Gastroesophageal sphincter (tissue), 4 donors: ENCODE results near the gene SLC27A2. TPM values are rescaled to one million over a fixed set of nuclear protein-coding genes. Genes with fewer than 3 reads are reported as not detected.
"Not testable (repeated sequence)": the region's sequence is repeated elsewhere in the genome, so short reads cannot be mapped to it uniquely, and the experiment has no call there.

ENCODE experiments used
- ATAC-seq: fragments of 150-250 bp; one replicate; pipeline ENCODE4 v1.9.1; 2016; ENCODE audit warnings: mild to moderate bottlenecking, moderate library complexity
- H3K27ac ChIP-seq, 4 donors: fragments of 200-600 bp; sonication (generic) in 3 of 4; 1 replicate in 3 of 4; 2 replicates in 1 of 4; pipeline ENCODE4 v1.5.1; 2016 to 2019
- H3K27me3 ChIP-seq: fragments of 200-600 bp; sonication (generic); one replicate; pipeline ENCODE4 v1.5.1; 2019
- H3K36me3 ChIP-seq, 2 donors: fragments of 200-600 bp; sonication (generic); one replicate each; pipeline ENCODE4 v1.5.1; 2019; ENCODE audit warnings: control low read depth in 1 of 2
- H3K4me1 ChIP-seq, 3 donors: fragments of 200-600 bp; sonication (generic); 1 replicate in 2 of 3; 2 replicates in 1 of 3; pipeline ENCODE4 v1.5.1; 2016 to 2019; ENCODE audit warnings: control low read depth in 2 of 3
- H3K4me3 ChIP-seq, 2 donors: fragments of 200-600 bp; sonication (generic); one replicate each; pipeline ENCODE4 v1.5.1; 2019; ENCODE audit warnings: mild to moderate bottlenecking in 1 of 2, moderate library complexity in 1 of 2
- H3K9me3 ChIP-seq, 3 donors: fragments of 200-600 bp; sonication (generic); one replicate each; pipeline ENCODE4 v1.5.1; 2017 to 2019; ENCODE audit warnings: control low read depth in 2 of 3
- EP300 ChIP-seq: sonication (generic); formaldehyde crosslinking; IDR thresholded peaks from one replicate; pipeline ENCODE4 v1.6.1; 2017; ENCODE audit warnings: antibody characterized with exemption, mild to moderate bottlenecking
- POLR2A ChIP-seq, 2 donors: fragments of 450-650 bp; IDR thresholded peaks; one replicate each; pipeline ENCODE4 v1.6.1; 2017; ENCODE audit warnings: antibody characterized with exemption in 2 of 2, mild to moderate bottlenecking in 2 of 2, moderate library complexity in 1 of 2
- POLR2AphosphoS5 ChIP-seq: sonication (generic); formaldehyde crosslinking; IDR thresholded peaks from one replicate; pipeline ENCODE4 v1.6.1; 2017; ENCODE audit warnings: antibody characterized with exemption
- WGBS, 2 donors: methylation state at CpG; one replicate each; pipeline ENCODE4 v1.1.5; 2018; ENCODE audit warnings: low coverage in 1 of 2; 5-methylcytosine and 5-hydroxymethylcytosine counted together
- total RNA-seq, 4 donors: library from RNA; depleted of rRNA; stranded (reverse); fragments of >200 nt; gene quantifications; one replicate each; pipeline ENCODE4 v1.1.0, GENCODE V29; 2016
- TF ChIP-seq, protein P1 (sequence below), 4 experiments: fragments of 200-600 bp in 2 of 4; fragments of 450-650 bp in 2 of 4; sonication (generic) in 1 of 4; IDR thresholded peaks; one replicate each; pipeline ENCODE4 v1.5.1; 2017 to 2019; ENCODE audit warnings: antibody characterized with exemption in 4 of 4, mild to moderate bottlenecking in 2 of 4, moderate library complexity in 2 of 4

SLC27A2 gene
- total RNA-seq, 4 donors from 2014 or later: 0.13 to 0.22 TPM; not detected in 2

GRCh38 chr15:50168783-50169411 lies 13.1 kb upstream of the SLC27A2 start:
- ATAC-seq: no peak
- WGBS, 2 donors: 79 to 80% methylated on average over 1 to 8 of the region's 10 CpGs
- Histone ChIP-seq H3K27me3 (no peaks in the 10 kb centered on the region), H3K27ac (no peak overlapping the region), H3K36me3 (no peaks in the 10 kb centered on the region), H3K4me1 (no peaks in the 10 kb centered on the region), H3K9me3 (no peaks in the 10 kb centered on the region), H3K4me3 (no peak overlapping the region)
- TF ChIP-seq POLR2A (IDR thresholded peaks at IDR 0.05) (no peak), EP300 (no peak), POLR2AphosphoS5 (no peak)
- TF ChIP-seq, protein P1, sequence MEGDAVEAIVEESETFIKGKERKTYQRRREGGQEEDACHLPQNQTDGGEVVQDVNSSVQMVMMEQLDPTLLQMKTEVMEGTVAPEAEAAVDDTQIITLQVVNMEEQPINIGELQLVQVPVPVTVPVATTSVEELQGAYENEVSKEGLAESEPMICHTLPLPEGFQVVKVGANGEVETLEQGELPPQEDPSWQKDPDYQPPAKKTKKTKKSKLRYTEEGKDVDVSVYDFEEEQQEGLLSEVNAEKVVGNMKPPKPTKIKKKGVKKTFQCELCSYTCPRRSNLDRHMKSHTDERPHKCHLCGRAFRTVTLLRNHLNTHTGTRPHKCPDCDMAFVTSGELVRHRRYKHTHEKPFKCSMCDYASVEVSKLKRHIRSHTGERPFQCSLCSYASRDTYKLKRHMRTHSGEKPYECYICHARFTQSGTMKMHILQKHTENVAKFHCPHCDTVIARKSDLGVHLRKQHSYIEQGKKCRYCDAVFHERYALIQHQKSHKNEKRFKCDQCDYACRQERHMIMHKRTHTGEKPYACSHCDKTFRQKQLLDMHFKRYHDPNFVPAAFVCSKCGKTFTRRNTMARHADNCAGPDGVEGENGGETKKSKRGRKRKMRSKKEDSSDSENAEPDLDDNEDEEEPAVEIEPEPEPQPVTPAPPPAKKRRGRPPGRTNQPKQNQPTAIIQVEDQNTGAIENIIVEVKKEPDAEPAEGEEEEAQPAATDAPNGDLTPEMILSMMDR (IDR thresholded peaks at IDR 0.05): no peak

GRCh38 chr15:50172360-50172895 lies 9.6 kb upstream of the SLC27A2 start:
- H3K4me1 ChIP-seq, H3K9me3 ChIP-seq, H3K4me3 ChIP-seq, H3K36me3 ChIP-seq, H3K27ac ChIP-seq, ATAC-seq, H3K27me3 ChIP-seq: not testable (repeated sequence)
- WGBS, 2 donors: no CpG with 5 or more reads among the region's 35 CpGs

GRCh38 chr15:50176869-50177268 lies 5.1 kb upstream of the SLC27A2 start:
- ATAC-seq: no peak
- H3K27ac ChIP-seq: no peak overlapping the region
- TF ChIP-seq EP300 (no peak), POLR2A (IDR thresholded peaks at IDR 0.05) (no peak), POLR2AphosphoS5 (no peak)
- TF ChIP-seq, protein P1 (IDR thresholded peaks at IDR 0.05): no peak

GRCh38 chr15:50180091-50180490 lies 1.9 kb upstream of the SLC27A2 start:
- 85 to 86% methylated on average over 1 to 3 of the region's 3 CpGs for WGBS, 2 donors
- no peak for ATAC-seq
- peaks cover 0 to 14% (median 7%) of the 10 kb centered on the region in 3 donors for H3K4me1 ChIP-seq
- no peaks in the 10 kb centered on the region for H3K36me3 ChIP-seq
- H3K9me3 ChIP-seq: no peaks in the 10 kb centered on the region
- H3K27ac ChIP-seq: no peak overlapping the region
- H3K4me3 ChIP-seq: no peak overlapping the region
- H3K27me3 ChIP-seq: peaks cover 42% of the 10 kb centered on the region
- TF ChIP-seq, protein P1 (IDR thresholded peaks at IDR 0.05): no peak

More at GRCh38 chr15:50176869-50177268, 5.1 kb upstream of the SLC27A2 start:
- Histone ChIP-seq H3K27me3 (peaks cover 15% of the 10 kb centered on the region), H3K9me3 (no peaks in the 10 kb centered on the region), H3K4me1 (peaks cover 0 to 2% (median 0%) of the 10 kb centered on the region in 3 donors), H3K4me3 (no peak overlapping the region), H3K36me3 (no peaks in the 10 kb centered on the region)

DNA sequence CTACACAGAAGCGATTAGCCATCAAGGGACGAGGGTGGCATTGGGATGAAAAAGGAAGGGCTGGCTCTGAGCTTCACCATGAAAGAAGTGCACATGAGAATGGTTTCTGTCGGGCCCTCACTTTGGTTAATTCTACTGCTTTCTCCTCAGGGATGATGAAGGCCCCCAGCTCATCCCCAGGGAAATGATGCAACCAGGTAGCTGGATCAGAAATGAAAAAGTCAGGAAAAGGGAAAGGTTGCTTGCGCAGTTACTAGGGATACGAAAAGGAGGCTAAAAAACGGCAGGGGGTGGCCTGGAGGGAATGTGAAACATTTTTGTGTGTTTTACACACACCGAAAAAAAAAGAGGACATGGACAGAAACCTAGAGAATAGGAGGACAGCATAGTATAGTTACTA lies 1.4 kb upstream of the SLC27A2 start:
- Histone ChIP-seq H3K36me3 (no peaks in the 10 kb centered on the region), H3K4me1 (peaks cover 0 to 14% (median 7%) of the 10 kb centered on the region in 3 donors), H3K4me3 (no peak overlapping the region), H3K9me3 (no peaks in the 10 kb centered on the region), H3K27me3 (peaks cover 44% of the 10 kb centered on the region), H3K27ac (no peak overlapping the region)
- no peak for ATAC-seq
- WGBS, 2 donors: 71 to 88% methylated on average over 4 to 7 of the region's 7 CpGs
- TF ChIP-seq EP300 (no peak), POLR2AphosphoS5 (no peak), POLR2A (IDR thresholded peaks at IDR 0.05) (no peak)
- TF ChIP-seq, protein P1 (IDR thresholded peaks at IDR 0.05): no peak
